Epidermal melanocyte (primary cell): Measurements from ENCODE around the gene EYS.
"Not testable (repeated sequence)": the region's sequence is repeated elsewhere in the genome, so short reads cannot be mapped to it uniquely, and the experiment has no call there.

Experiments used
- DNase-seq: peaks from one replicate; pipeline ENCODE4 v3.0.0; 2011; ENCODE audit warnings: low spot score; ENCODE audit not compliant: insufficient read length

EYS gene

GRCh38 chr6:63759605-63760105 is 1947.4 kb downstream of the EYS start:
- DNase-seq = no peak

DNA sequence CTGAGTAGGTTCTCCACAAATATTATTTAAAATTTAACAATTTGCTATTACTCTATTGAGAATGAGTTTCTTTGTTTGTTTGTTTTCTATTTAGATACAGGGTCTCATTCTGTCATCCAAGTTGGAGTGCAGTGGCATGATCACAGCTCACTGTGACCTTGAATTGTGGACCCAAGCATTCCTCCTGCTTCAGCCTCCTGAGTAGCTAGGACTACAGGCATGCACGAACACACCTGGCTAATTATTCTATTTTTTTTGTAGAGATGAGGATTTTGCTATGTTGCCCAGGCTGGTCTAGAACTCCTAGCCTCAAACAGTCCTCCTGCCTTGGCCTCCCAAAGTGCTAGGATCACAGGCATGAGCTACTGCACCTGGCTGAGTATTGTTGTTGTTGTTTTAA is 1949.2 kb downstream of the EYS start:
- no peak for DNase-seq

- not testable (repeated sequence) for DNase-seq
Measured at GRCh38 chr6:63757275-63757674, 1949.8 kb downstream of the EYS start.

- no peak for DNase-seq
Measured at GRCh38 chr6:63750400-63750799, 1956.6 kb downstream of the EYS start.

- no peak for DNase-seq
Measured at GRCh38 chr6:63745784-63746183, 1961.2 kb downstream of the EYS start.

GRCh38 chr6:63744810-63745209 is 1962.2 kb downstream of the EYS start:
- no peak for DNase-seq

DNA sequence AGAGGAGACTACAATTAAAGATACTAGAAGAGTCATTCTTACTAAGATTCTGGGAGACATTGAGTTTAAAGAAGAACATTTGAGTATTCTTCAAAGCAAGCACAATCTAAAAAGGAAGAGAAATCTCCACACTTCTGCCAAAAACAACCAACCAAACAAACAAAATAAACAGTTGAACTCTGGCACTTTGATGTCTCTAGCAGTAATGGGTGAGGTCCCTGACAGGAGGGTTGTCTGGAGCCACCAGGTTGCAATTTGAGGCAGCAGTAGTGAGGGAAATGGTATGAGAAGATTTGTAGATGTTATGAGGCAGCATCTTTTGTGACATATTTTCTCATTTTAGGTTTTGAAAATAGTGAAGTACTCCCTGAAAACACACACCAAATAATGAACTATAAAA is 1963.3 kb downstream of the EYS start:
- DNase-seq = no peak

GRCh38 chr6:63742060-63742459 is 1965.0 kb downstream of the EYS start:
- DNase-seq = no peak

DNA sequence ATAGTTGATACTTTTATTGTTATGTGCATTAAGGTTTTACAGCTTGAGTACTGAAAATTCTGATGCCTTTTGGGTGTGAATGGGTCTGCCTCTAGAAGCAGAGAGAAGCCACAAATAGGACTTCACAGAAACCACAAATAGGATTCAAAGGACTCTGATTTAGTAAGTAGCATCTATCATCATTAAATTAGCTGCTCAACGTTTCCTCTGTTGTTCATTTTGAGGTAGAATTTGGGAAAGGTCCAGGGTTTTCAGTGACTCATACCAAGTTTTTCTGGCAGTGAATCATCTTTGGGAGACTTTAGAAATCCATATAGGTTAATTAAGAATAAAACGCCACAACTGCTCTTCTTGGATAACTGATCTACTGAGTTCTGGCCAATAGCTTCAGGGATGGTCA is 1966.3 kb downstream of the EYS start:
- DNase-seq = no peak

DNA sequence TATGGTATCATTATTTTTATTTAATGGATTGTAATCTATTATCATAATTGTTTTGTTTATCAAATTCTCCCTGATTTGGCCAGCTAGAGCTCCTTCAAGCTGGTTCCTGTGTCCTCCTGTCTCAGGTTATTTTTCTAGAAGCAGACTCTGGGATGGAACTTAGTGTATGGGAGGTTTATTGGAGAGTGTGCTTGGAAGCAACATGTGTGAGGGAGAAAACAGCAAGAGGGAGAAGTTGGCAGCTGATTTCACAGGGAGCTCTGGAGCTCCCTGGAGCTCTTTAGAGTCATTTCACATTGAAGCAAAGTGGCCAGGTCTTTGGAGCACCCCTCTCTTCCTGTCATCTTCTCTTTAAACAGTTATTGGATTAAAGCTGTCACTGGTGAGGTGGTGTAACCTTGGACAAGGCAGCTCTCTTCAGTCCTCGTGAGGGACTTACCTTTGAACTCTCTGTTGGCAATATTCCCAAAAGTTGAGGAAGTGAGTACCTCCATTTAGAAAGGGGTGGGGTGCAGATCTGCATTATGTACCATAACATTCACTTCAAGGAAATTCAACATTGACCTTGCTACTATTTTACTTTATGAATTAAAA is 1967.8 kb downstream of the EYS start:
- DNase-seq = no peak

DNA sequence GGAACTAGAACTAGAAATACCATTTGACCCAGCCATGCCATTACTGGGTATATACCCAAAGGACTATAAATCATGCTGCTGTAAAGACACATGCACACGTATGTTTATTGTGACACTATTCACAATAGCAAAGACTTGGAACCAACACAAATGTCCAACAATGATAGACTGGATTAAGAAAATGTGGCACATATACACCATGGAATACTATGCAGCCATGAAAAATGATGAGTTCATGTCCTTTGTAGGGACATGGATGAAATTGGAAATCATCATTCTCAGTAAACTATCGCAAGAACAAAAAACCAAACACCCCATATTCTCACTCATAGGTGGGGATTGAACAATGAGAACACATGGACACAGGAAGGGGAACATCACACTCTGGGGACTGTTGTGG is 1968.8 kb downstream of the EYS start:
- DNase-seq = not testable (repeated sequence)

- no peak for DNase-seq
Measured at GRCh38 chr6:63734923-63735322, 1972.1 kb downstream of the EYS start.

DNA sequence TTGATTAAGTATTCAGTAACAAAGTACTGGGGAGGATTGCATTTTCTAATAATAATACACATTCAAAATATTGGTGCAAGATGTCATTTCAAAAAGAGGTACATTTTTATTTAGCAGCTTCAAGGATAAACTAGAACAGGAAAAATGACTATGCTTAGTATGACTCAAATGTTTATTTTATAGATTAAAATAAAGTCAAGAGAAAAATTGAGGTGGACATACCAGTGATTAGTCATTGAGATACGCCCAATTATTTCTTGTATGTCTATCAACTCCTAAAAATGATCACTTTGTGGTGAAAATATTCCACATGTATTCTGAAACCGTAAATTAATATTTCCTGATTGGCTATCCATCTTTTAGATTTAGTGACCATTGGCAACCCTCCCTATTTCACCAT is 1974.7 kb downstream of the EYS start:
- no peak for DNase-seq

DNA sequence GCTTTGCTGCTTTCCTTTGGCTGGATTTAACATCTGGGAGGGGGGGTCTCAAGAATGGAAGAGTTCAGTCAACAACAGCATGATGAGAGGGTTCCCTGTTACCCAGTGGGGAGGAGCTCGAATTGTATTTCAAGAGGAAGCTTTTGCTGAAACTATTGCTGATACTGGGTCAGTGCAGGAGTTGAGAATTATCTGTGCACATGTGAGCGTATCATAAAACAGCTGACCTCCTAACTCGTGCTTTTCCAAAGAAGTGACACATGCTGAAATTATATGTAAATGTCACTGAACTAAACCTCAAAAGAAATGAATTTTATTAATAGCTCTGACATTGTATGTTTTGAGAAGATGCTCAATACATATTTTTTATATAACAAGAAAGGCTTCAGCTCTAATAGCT is 1975.1 kb downstream of the EYS start:
- DNase-seq = no peak

DNA sequence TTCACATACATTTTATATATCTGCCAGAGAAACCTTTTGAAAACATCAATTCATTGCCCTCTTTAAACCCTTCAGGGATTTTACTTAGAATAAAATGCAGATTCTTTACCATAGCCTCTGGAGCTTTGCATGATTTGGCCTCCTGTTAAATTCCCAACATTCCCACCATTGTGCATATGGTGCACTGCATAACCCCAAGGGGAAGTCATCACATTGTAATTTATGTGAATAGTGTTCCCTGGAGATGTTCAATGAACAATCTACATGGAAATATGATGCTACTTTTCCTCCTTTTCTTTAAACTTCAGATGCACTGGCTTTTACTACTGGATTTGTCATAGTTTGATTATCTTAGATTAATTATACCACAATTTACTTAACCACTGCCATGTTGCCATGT is 1976.7 kb downstream of the EYS start:
- DNase-seq = no peak

GRCh38 chr6:63724721-63725120 is 1982.3 kb downstream of the EYS start:
- DNase-seq = no peak

- DNase-seq = no peak
Measured at GRCh38 chr6:63721181-63721580, 1985.8 kb downstream of the EYS start.

DNA sequence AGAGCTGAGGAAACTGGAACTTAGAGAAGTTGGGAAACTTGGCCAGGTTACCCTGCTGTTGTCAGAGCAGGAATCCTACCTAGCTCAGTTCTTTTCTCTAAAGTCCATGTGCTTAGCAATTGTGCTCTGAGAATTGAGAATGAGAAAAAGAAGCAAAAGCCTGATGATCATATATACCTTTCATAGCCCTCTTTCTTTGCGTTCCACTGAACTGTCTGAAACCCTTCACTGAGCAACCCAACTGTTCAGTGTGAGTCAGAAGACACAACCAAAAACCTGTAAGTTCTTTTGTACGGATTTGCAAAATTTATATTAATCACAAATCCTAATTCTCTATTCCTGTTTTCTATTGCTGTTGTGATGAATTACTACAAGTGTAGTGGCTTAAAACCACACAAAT is 1990.9 kb downstream of the EYS start:
- no peak for DNase-seq

GRCh38 chr6:63714091-63714490 is 1992.9 kb downstream of the EYS start:
- no peak for DNase-seq

DNA sequence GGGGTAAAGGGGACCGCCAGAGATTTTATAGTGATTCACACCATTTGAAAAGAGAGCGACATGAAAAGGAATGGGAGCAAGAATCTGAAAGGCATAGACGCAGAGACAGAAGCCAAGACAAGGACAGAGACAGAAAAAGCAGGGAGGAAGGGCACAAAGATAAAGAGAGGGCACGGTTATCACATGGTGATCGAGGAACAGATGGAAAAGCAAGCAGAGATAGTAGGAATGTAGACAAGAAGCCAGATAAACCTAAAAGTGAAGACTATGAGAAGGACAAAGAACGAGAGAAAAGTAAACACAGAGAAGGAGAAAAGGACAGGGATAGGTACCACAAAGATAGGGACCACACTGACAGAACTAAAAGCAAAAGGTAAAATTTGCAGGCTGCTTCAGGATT is 1993.7 kb downstream of the EYS start:
- DNase-seq = no peak

- no peak for DNase-seq
Measured at GRCh38 chr6:63709148-63709547, 1997.9 kb downstream of the EYS start.

GRCh38 chr6:63708631-63709030 is 1998.4 kb downstream of the EYS start:
- no peak for DNase-seq

DNA sequence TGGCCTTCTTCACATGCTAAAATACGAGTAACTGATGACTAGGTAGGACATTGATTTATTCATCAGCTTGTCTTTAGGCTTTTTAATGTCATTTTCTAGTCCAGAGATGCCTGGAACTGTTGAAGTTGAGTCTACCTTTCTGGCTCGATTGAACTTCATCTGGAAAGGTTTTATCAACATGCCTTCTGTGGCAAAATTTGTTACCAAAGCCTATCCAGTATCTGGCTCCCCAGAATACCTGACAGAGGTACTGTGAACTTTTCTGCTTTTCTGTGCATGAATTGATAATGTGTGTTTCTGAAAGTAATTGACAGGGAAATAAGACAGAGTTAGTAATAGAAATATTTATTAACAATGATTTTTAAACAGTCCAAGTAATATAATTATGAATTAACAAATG is 2000.4 kb downstream of the EYS start:
- no peak for DNase-seq

DNA sequence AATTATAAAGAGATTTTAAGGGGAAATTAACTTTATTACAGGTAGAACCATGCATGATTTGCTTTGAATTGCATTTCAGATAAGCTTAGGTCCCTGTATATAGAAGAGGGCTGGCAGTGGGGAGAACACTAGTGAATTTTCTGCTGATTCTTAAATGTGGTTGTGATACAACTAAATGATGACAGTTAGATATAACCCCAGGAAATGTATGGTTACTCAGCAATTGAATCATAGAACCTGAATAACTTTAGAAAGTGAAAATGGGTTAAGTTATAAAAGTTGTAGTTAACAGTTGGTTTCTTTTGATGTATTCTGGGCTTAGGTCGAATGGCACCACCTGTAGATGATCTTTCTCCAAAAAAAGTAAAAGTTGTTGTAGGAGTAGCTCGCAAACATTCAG is 2001.3 kb downstream of the EYS start:
- no peak for DNase-seq
